T-cell (primary cell): ENCODE results near the gene NCAPD2. TPM values are rescaled to one million over a fixed set of nuclear protein-coding genes. Genes with fewer than 3 reads are reported as not detected.

Experiments used
- ATAC-seq, 4 experiments: fragments of 200-7000 bp in 3 of 4; fragments of 150-1000 bp in 1 of 4; cut with Tn5 transposase; replicated peaks in 1 of 4; 1 replicate in 3 of 4; 2 replicates in 1 of 4; pipeline ENCODE4 v1.10.0; 2021; ENCODE audit warnings: moderate library complexity in 3 of 4, mild to moderate bottlenecking in 2 of 4, moderate number of reproducible peaks in 1 of 4
- CTCF ChIA-PET, 2 donors: fragments of 300-600 bp; sonication (Branson Sonifier 250); formaldehyde crosslinking; loops; one replicate each; lab custom pipeline; 2022; ENCODE audit warnings: antibody characterized with exemption in 2 of 2; lab: Charles Lee
- POLR2A ChIA-PET, 2 donors: fragments of 300-600 bp; sonication (Branson Sonifier 250); formaldehyde crosslinking; loops; one replicate each; lab custom pipeline; 2022; ENCODE audit warnings: antibody characterized with exemption in 2 of 2; lab: Charles Lee
- DNase-seq, 35 experiments: peaks; one replicate each; pipeline versions ENCODE4 v3.0.0 to v3.0.0-alpha.2; 2013 to 2023
- H3K27ac ChIP-seq: one replicate; pipeline ENCODE4 v1.5.1; 2013; ENCODE audit warnings: low read length
- H3K27me3 ChIP-seq, 2 experiments: replicated peaks in 1 of 2; 1 replicate in 1 of 2; 2 replicates in 1 of 2; pipeline versions ENCODE4 v1.6.1 to v1.7.0; 2013; ENCODE audit warnings: low read length in 1 of 2, mixed read lengths in 1 of 2; ENCODE audit not compliant: control insufficient read depth in 2 of 2, insufficient read depth in 2 of 2; ENCODE audit errors: extremely low read depth in 1 of 2
- H3K36me3 ChIP-seq, 2 donors: 1 replicate in 1 of 2; 2 replicates in 1 of 2; pipeline versions ENCODE4 v1.6.1 to v1.7.0; 2013; ENCODE audit warnings: low read length in 1 of 2; ENCODE audit not compliant: control insufficient read depth in 2 of 2, insufficient read depth in 1 of 2; ENCODE audit errors: extremely low read depth in 1 of 2
- H3K4me1 ChIP-seq, 2 experiments: 1 replicate in 1 of 2; 2 replicates in 1 of 2; pipeline versions ENCODE4 v1.6.1 to v1.7.0; 2013; ENCODE audit warnings: low read length in 2 of 2, mixed read lengths in 1 of 2; ENCODE audit not compliant: insufficient read depth in 2 of 2, control insufficient read depth in 1 of 2; ENCODE audit errors: extremely low read depth in 1 of 2
- H3K4me3 ChIP-seq, 2 donors: 1 replicate in 1 of 2; 2 replicates in 1 of 2; pipeline versions ENCODE4 v1.5.1 to v1.7.0; 2013; ENCODE audit warnings: mild to moderate bottlenecking in 2 of 2, low read length in 1 of 2, moderate library complexity in 1 of 2; ENCODE audit not compliant: control insufficient read depth in 1 of 2; ENCODE audit errors: extremely low read depth in 1 of 2
- H3K9me3 ChIP-seq: 2 replicates; pipeline ENCODE4 v1.7.0; 2013
- H3K27ac Mint-ChIP-seq, 2 donors: one replicate each; pipeline ENCODE4 v1.8.0; 2020 to 2021; ENCODE audit warnings: mild to moderate bottlenecking in 2 of 2, mixed read lengths in 2 of 2
- H3K27me3 Mint-ChIP-seq, 2 donors: one replicate each; pipeline ENCODE4 v1.8.0; 2021 to 2022; ENCODE audit warnings: mixed read lengths in 2 of 2
- H3K36me3 Mint-ChIP-seq: one replicate; pipeline ENCODE4 v1.8.0; 2021; ENCODE audit warnings: mixed read lengths
- H3K4me1 Mint-ChIP-seq, 3 donors: one replicate each; pipeline ENCODE4 v1.8.0; 2020 to 2022; ENCODE audit warnings: mixed read lengths in 3 of 3, mild to moderate bottlenecking in 1 of 3
- H3K4me3 Mint-ChIP-seq, 3 donors: one replicate each; pipeline ENCODE4 v1.8.0; 2020 to 2022; ENCODE audit warnings: mild to moderate bottlenecking in 3 of 3, mixed read lengths in 3 of 3, moderate library complexity in 3 of 3
- H3K9me3 Mint-ChIP-seq, 3 donors: one replicate each; pipeline ENCODE4 v1.8.0; 2020 to 2022; ENCODE audit warnings: mixed read lengths in 3 of 3
- WGBS: methylation state at CpG from one replicate; pipeline ENCODE4 v1.1.5; 2013; ENCODE audit warnings: missing lambda C conversion rate; ENCODE audit not compliant: insufficient coverage; 5-methylcytosine and 5-hydroxymethylcytosine counted together
- total RNA-seq, 35 experiments: library from RNA in 6 of 35; stranded (reverse) in 6 of 35; fragments of 120-200 nt in 1 of 35; gene quantifications; one replicate each; pipeline versions ENCODE4 v1.2.1 to v1.2.4 and lab custom pipeline; 2013 to 2026

NCAPD2 gene
- total RNA-seq, 5 donors from 2014 or later (not counting 1 experiment from before 2014, with no cell fraction given), result 32.8 to 43.8 (median 40.7) TPM

- WGBS, result 92% methylated on average over 13 of the region's 14 CpGs
- Histone ChIP-seq H3K27me3 (no peaks in the 10 kb centered on the region), H3K36me3 (peaks cover 21 to 86% of the 10 kb centered on the region in 2 donors), H3K4me1 (peaks cover 35 to 76% of the 10 kb centered on the region in 2 experiments), H3K4me3 (no peak overlapping the region), H3K9me3 (no peaks in the 10 kb centered on the region), H3K27ac (peak overlapping the region; percentile 92)
- DNase-seq (no peak), ATAC-seq (no peak)
- peaks cover 73 to 84% (median 84%) of the 10 kb centered on the region in 3 donors for H3K4me1 Mint-ChIP-seq
- peaks cover 60% of the 10 kb centered on the region for H3K36me3 Mint-ChIP-seq
- CTCF ChIA-PET, result interaction anchor here in 1 of 2 donors (0.5 to 1.2 kb wide), 3 partner anchors 22 to 1602 kb away, joined by 3 to 5 read pairs (median 5); no protein-coding TSS in a partner anchor
- no peaks in the 10 kb centered on the region for H3K27me3 Mint-ChIP-seq
- H3K4me3 Mint-ChIP-seq, result peak overlapping the region in 1 of 3 donors; percentile 26
- H3K27ac Mint-ChIP-seq, result peak overlapping the region; percentile 79 to 90
- POLR2A ChIA-PET, result interaction anchor here in 1 of 2 donors (0.5 to 1.6 kb wide), 2 partner anchors 12 to 48 kb away, joined by 4 to 13 read pairs; partner anchors contain the start of gene VAMP1
- H3K9me3 Mint-ChIP-seq, result no peaks in the 10 kb centered on the region
Measured at GRCh38 chr12:6458281-6459003, 35.5 kb upstream of the NCAPD2 start.

GRCh38 chr12:6459004-6459337, 34.9 kb upstream of the NCAPD2 start:
- ATAC-seq (no peak), DNase-seq (no peak)
- no peak overlapping the region for H3K4me3 ChIP-seq
- peaks cover 74 to 85% (median 85%) of the 10 kb centered on the region in 3 donors for H3K4me1 Mint-ChIP-seq
- POLR2A ChIA-PET, result interaction anchor here (0.5 to 1.6 kb wide), 4 partner anchors 12 to 73 kb away, joined by 3 to 13 read pairs (median 4); partner anchors contain the start of gene VAMP1 (in 1 of the 2)
- H3K27ac Mint-ChIP-seq, result peak overlapping the region; percentile 79 to 90
- H3K9me3 Mint-ChIP-seq, result no peaks in the 10 kb centered on the region
- peak overlapping the region in 1 of 3 donors; percentile 26 for H3K4me3 Mint-ChIP-seq
- peaks cover 61% of the 10 kb centered on the region for H3K36me3 Mint-ChIP-seq
- peaks cover 38 to 76% of the 10 kb centered on the region in 2 experiments for H3K4me1 ChIP-seq
- H3K27me3 Mint-ChIP-seq, result no peaks in the 10 kb centered on the region
- no peaks in the 10 kb centered on the region for H3K27me3 ChIP-seq
- peak overlapping the region; percentile 92 for H3K27ac ChIP-seq
- CTCF ChIA-PET, result interaction anchor here in 1 of 2 donors (0.5 to 1.2 kb wide), 3 partner anchors 23 to 1602 kb away, joined by 3 to 5 read pairs (median 5); no protein-coding TSS in a partner anchor
- H3K36me3 ChIP-seq, result peaks cover 20 to 86% of the 10 kb centered on the region in 2 donors
- no peaks in the 10 kb centered on the region for H3K9me3 ChIP-seq
- WGBS, result 86% methylated on average over 1 of the region's 2 CpGs

- H3K4me1 Mint-ChIP-seq, result peaks cover 82 to 87% (median 86%) of the 10 kb centered on the region in 3 donors
- Histone ChIP-seq H3K4me3 (peak overlapping the region; percentile 30 to 39), H3K4me1 (peaks cover 55 to 85% of the 10 kb centered on the region in 2 experiments), H3K36me3 (peaks cover 23 to 86% of the 10 kb centered on the region in 2 donors), H3K27me3 (no peaks in the 10 kb centered on the region), H3K27ac (peak overlapping the region; percentile 92), H3K9me3 (no peaks in the 10 kb centered on the region)
- no peaks in the 10 kb centered on the region for H3K27me3 Mint-ChIP-seq
- H3K36me3 Mint-ChIP-seq, result peaks cover 65% of the 10 kb centered on the region
- CTCF ChIA-PET, result interaction anchor here (0.5 to 4.2 kb wide), 15 partner anchors 9 to 203 kb away, joined by 3 to 25 read pairs (median 5); partner anchors contain the start of genes GAPDH (in 1 of the 2), MRPL51 (in 1 of the 2), TAPBPL (in 1 of the 2) and VAMP1 (in 1 of the 2)
- H3K4me3 Mint-ChIP-seq, result peak overlapping the region; percentile 69 to 81 (median 69)
- WGBS, result 9% methylated on average over 9 of the region's 10 CpGs
- DNase-seq, result peak in 1 of 35 experiments; percentile 71
- no peaks in the 10 kb centered on the region for H3K9me3 Mint-ChIP-seq
- peak overlapping the region; percentile 98 for H3K27ac Mint-ChIP-seq
- peak in 3 of 4 experiments; percentile 4 to 19 (median 7) for ATAC-seq
- POLR2A ChIA-PET, result interaction anchor here (1.0 to 2.7 kb wide), 4 partner anchors 8 to 11 kb away, joined by 3 to 18 read pairs (median 8); partner anchors contain the start of genes VAMP1 (in 2 of the 2) and TAPBPL (in 1 of the 2)
Measured at GRCh38 chr12:6460751-6461371, 33.0 kb upstream of the NCAPD2 start.

- ATAC-seq (peak; percentile 87 to 89 (median 88)), DNase-seq (peak; percentile 61 to 93 (median 85))
- H3K27me3 Mint-ChIP-seq, result no peaks in the 10 kb centered on the region
- peaks cover 69% of the 10 kb centered on the region for H3K36me3 Mint-ChIP-seq
- POLR2A ChIA-PET, result interaction anchor here (0.6 to 2.7 kb wide), 8 partner anchors 9 to 334 kb away, joined by 3 to 18 read pairs (median 6); partner anchors contain the start of genes VAMP1 (in 2 of the 2), GAPDH (in 1 of the 2) and TAPBPL (in 1 of the 2)
- H3K36me3 ChIP-seq, result peaks cover 25 to 88% of the 10 kb centered on the region in 2 donors
- peak overlapping the region; percentile 29 to 30 for H3K4me3 ChIP-seq
- WGBS, result 9% methylated on average over 9 of the region's 15 CpGs
- no peaks in the 10 kb centered on the region for H3K27me3 ChIP-seq
- CTCF ChIA-PET, result interaction anchor here (0.5 to 4.2 kb wide), 19 partner anchors 9 to 127 kb away, joined by 3 to 25 read pairs (median 6); partner anchors contain the start of genes CD27 (in 1 of the 2), GAPDH (in 1 of the 2), TAPBPL (in 1 of the 2) and VAMP1 (in 1 of the 2)
- H3K27ac ChIP-seq, result peak overlapping the region; percentile 92
- no peaks in the 10 kb centered on the region for H3K9me3 ChIP-seq
- peaks cover 84 to 91% (median 90%) of the 10 kb centered on the region in 3 donors for H3K4me1 Mint-ChIP-seq
- peak overlapping the region; percentile 69 to 81 (median 69) for H3K4me3 Mint-ChIP-seq
- H3K27ac Mint-ChIP-seq, result peak overlapping the region; percentile 98
- no peaks in the 10 kb centered on the region for H3K9me3 Mint-ChIP-seq
- peaks cover 60 to 91% of the 10 kb centered on the region in 2 experiments for H3K4me1 ChIP-seq
Measured at GRCh38 chr12:6461401-6462233, 32.3 kb upstream of the NCAPD2 start.

DNA sequence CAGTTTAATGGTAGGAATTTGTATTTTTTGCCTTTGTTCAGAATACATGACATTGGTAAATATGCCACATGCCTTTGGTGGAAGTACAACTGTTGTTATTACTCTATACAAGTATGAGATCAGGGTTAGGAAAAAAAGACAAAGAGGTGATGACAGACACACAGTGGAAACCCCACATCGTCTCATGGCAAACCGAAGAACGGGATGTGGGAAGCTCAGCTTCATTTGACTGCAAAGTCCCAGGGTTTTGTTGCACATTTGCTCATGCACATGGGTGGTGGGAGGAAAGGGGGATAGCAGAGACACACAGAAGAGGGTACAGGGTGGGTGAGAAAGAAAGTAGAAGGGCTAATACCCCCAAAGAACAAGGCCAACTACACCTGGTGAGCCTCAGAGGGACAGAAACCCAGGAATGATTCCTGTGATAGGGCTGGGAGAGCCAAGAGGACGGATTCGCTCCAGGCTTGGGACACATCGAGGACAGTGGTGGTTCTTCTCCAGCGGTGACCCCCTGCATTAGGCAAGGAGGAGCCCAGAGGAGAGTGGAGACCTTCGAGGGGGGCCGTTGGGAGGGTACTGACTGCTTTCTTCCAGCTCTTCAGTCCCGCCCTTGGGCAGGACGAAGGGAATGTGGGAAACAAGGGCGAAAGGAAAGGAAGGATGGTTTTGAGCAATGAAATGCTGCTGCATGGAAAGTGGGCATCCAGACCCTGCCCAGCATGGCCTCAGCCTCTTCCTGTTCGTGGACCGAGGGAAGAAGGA, 31.5 kb upstream of the NCAPD2 start:
- Mint-ChIP-seq H3K36me3 (peaks cover 70% of the 10 kb centered on the region), H3K9me3 (no peaks in the 10 kb centered on the region), H3K27ac (peak overlapping the region; percentile 98), H3K4me3 (peak overlapping the region; percentile 69 to 81 (median 69)), H3K4me1 (peaks cover 86 to 92% (median 91%) of the 10 kb centered on the region in 3 donors), H3K27me3 (no peaks in the 10 kb centered on the region)
- Histone ChIP-seq H3K4me1 (peaks cover 58 to 86% of the 10 kb centered on the region in 2 experiments), H3K4me3 (peak overlapping the region; percentile 26 to 30), H3K36me3 (peaks cover 22 to 83% of the 10 kb centered on the region in 2 donors), H3K27me3 (no peaks in the 10 kb centered on the region), H3K27ac (peak overlapping the region; percentile 92), H3K9me3 (no peaks in the 10 kb centered on the region)
- WGBS, result 67% methylated on average over 11 of the region's 14 CpGs
- POLR2A ChIA-PET, result interaction anchor here in 1 of 2 donors (0.6 to 2.7 kb wide), 5 partner anchors 8 to 333 kb away, joined by 3 to 18 read pairs (median 11); partner anchors contain the start of genes GAPDH, TAPBPL and VAMP1
- DNase-seq (peak in 10 of 35 experiments; percentile 23 to 74 (median 29)), ATAC-seq (peak in 2 of 4 experiments; percentile 17 to 59)
- CTCF ChIA-PET, result interaction anchor here (0.5 to 4.2 kb wide), 16 partner anchors 8 to 128 kb away, joined by 3 to 25 read pairs (median 7); partner anchors contain the start of genes VAMP1 (in 2 of the 2), CD27 (in 1 of the 2) and TAPBPL (in 1 of the 2)
